Lower leg skin (tissue), 3 donors: ENCODE results near the gene MEIS2.

ENCODE experiments used
- POLR2A ChIP-seq, 2 donors: fragments of 450-650 bp; IDR thresholded peaks; one replicate each; pipeline ENCODE4 v1.6.1; 2016 to 2017; ENCODE audit warnings: antibody characterized with exemption in 2 of 2, mild to moderate bottlenecking in 1 of 2, moderate library complexity in 1 of 2
- TF ChIP-seq, protein P1 (sequence below), 3 donors: fragments of 450-650 bp; IDR thresholded peaks; one replicate each; pipeline ENCODE4 v1.5.1; 2016; ENCODE audit warnings: antibody characterized with exemption in 3 of 3, mild to moderate bottlenecking in 3 of 3, moderate library complexity in 2 of 3

DNA sequence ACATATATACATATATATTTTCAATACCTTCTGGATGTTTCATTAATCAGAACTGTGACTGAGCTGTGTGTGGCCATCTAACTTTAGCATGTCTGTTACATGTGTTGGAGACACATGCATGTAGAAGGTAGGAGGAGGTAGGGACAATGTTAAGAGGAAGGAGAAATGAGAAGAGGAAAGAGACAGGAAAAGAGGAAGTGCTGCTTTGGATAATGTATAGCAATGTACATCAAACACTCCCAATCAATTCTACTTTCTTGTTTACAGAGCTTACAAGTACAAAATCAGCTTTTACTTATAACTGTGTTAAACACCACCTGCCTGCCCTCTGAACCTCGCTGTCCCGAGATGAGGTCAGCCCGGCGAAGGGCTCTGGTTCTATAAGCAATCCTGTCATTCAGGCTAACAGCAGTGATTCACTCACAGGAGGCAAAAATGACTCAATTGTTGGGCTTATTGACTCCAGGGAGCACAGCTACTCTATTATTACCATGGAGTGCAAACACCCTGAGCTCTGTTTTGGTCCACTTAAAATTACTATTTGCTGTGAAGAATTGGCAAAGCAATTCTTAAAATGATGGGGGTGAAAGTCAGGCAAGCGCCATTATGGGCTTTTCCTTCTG, 188.9 kb downstream of the MEIS2 start:
- TF ChIP-seq, protein P1, sequence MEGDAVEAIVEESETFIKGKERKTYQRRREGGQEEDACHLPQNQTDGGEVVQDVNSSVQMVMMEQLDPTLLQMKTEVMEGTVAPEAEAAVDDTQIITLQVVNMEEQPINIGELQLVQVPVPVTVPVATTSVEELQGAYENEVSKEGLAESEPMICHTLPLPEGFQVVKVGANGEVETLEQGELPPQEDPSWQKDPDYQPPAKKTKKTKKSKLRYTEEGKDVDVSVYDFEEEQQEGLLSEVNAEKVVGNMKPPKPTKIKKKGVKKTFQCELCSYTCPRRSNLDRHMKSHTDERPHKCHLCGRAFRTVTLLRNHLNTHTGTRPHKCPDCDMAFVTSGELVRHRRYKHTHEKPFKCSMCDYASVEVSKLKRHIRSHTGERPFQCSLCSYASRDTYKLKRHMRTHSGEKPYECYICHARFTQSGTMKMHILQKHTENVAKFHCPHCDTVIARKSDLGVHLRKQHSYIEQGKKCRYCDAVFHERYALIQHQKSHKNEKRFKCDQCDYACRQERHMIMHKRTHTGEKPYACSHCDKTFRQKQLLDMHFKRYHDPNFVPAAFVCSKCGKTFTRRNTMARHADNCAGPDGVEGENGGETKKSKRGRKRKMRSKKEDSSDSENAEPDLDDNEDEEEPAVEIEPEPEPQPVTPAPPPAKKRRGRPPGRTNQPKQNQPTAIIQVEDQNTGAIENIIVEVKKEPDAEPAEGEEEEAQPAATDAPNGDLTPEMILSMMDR (IDR thresholded peaks at IDR 0.05): no peak
- TF ChIP-seq POLR2A (IDR thresholded peaks at IDR 0.05): no peak
